Lower lobe of right lung (tissue), 2 donors: ENCODE measurements around the gene ZKSCAN1. TPM values are rescaled to one million over a fixed set of nuclear protein-coding genes. Genes with fewer than 3 reads are reported as not detected.

ENCODE experiments used
- ATAC-seq, 2 donors: fragments of 200-7000 bp; cut with Tn5 transposase; one replicate each; pipeline ENCODE4 v1.9.1; 2020 to 2022; ENCODE audit warnings: mild to moderate bottlenecking in 2 of 2, moderate library complexity in 2 of 2
- DNase-seq: peaks from one replicate; pipeline ENCODE4 v3.0.0-alpha.2; 2020
- H3K27ac ChIP-seq: fragments of 200-600 bp; one replicate; pipeline ENCODE4 v1.8.0; 2022
- H3K27me3 ChIP-seq: fragments of 200-600 bp; one replicate; pipeline ENCODE4 v1.8.0; 2022; ENCODE audit warnings: low read depth
- H3K36me3 ChIP-seq: fragments of 200-600 bp; one replicate; pipeline ENCODE4 v1.8.0; 2022; ENCODE audit warnings: mild to moderate bottlenecking
- H3K4me1 ChIP-seq: fragments of 200-600 bp; one replicate; pipeline ENCODE4 v1.8.0; 2022
- H3K4me3 ChIP-seq: fragments of 200-600 bp; one replicate; pipeline ENCODE4 v1.8.0; 2022; ENCODE audit warnings: mild to moderate bottlenecking
- H3K9me3 ChIP-seq: fragments of 200-600 bp; one replicate; pipeline ENCODE4 v1.8.0; 2022
- CTCF ChIP-seq: fragments of 200-600 bp; IDR thresholded peaks from one replicate; pipeline ENCODE4 v1.8.0; 2022; ENCODE audit warnings: antibody characterized with exemption, mild to moderate bottlenecking
- intact Hi-C: fragments of 100-400 bp; cut with DNase I; formaldehyde crosslinking; loops from one replicate; pipeline ENCODE4 v1.11.0; 2022
- total RNA-seq: library from RNA; stranded (reverse); fragmentation: NEBNext Ultra II Directional; extraction: Animal tissue kit (Norgen Biotek cat#: 25700); gene quantifications from one replicate; pipeline ENCODE4 v1.2.1, GENCODE V29; 2021
- donor health status: DM: no; HTN: yes; CAD: no; lungs with severe emphysema.

Gene ZKSCAN1
- total RNA-seq, 1 donor from 2014 or later, result 59.6 TPM

- Histone ChIP-seq H3K9me3 (no peaks in the 10 kb centered on the region), H3K4me3 (no peak overlapping the region), H3K4me1 (peaks cover 11% of the 10 kb centered on the region), H3K36me3 (peaks cover 80% of the 10 kb centered on the region), H3K27me3 (no peaks in the 10 kb centered on the region), H3K27ac (no peak overlapping the region)
- TF ChIP-seq CTCF, result no peak
- DNase-seq (no peak), ATAC-seq (no peak)
- intact Hi-C loops, result no loop called here
Measured at GRCh38 chr7:100061518-100062193, 46.3 kb downstream of the ZKSCAN1 start.

GRCh38 chr7:100063376-100063775 is 48.0 kb downstream of the ZKSCAN1 start:
- no peak for TF ChIP-seq CTCF
- DNase-seq, result no peak
- ATAC-seq, result no peak
- peaks cover 11% of the 10 kb centered on the region for H3K4me1 ChIP-seq
- no peaks in the 10 kb centered on the region for H3K9me3 ChIP-seq
- H3K36me3 ChIP-seq, result peaks cover 67% of the 10 kb centered on the region
- intact Hi-C loops, result no loop called here
- H3K27ac ChIP-seq, result no peak overlapping the region
- H3K4me3 ChIP-seq, result no peak overlapping the region
- H3K27me3 ChIP-seq, result no peaks in the 10 kb centered on the region

- no peak overlapping the region for H3K4me3 ChIP-seq
- H3K27ac ChIP-seq, result no peak overlapping the region
- H3K9me3 ChIP-seq, result no peaks in the 10 kb centered on the region
- H3K27me3 ChIP-seq, result no peaks in the 10 kb centered on the region
- H3K4me1 ChIP-seq, result peaks cover 11% of the 10 kb centered on the region
- DNase-seq (no peak), ATAC-seq (no peak)
- peaks cover 65% of the 10 kb centered on the region for H3K36me3 ChIP-seq
- no peak for TF ChIP-seq CTCF
- intact Hi-C loops, result no loop called here
Measured at GRCh38 chr7:100064162-100064561, 48.8 kb downstream of the ZKSCAN1 start.

GRCh38 chr7:100065452-100066186 is 50.2 kb downstream of the ZKSCAN1 start:
- DNase-seq (no peak), ATAC-seq (peak; percentile 65 to 69)
- H3K9me3 ChIP-seq, result peaks cover 5% of the 10 kb centered on the region
- H3K4me1 ChIP-seq, result peaks cover 11% of the 10 kb centered on the region
- no peak for TF ChIP-seq CTCF
- H3K27ac ChIP-seq, result peak overlapping the region; percentile 47
- no peaks in the 10 kb centered on the region for H3K27me3 ChIP-seq
- peaks cover 65% of the 10 kb centered on the region for H3K36me3 ChIP-seq
- intact Hi-C loops, result no loop called here
- H3K4me3 ChIP-seq, result no peak overlapping the region

- ATAC-seq (no peak), DNase-seq (no peak)
- intact Hi-C loops, result no loop called here
- no peak for TF ChIP-seq CTCF
- Histone ChIP-seq H3K9me3 (peaks cover 18% of the 10 kb centered on the region), H3K27ac (no peak overlapping the region), H3K36me3 (peaks cover 66% of the 10 kb centered on the region), H3K4me1 (peaks cover 11% of the 10 kb centered on the region), H3K4me3 (no peak overlapping the region), H3K27me3 (no peaks in the 10 kb centered on the region)
Measured at GRCh38 chr7:100066953-100067352, 51.6 kb downstream of the ZKSCAN1 start.
